GM18867 (cell line): ENCODE data around the gene NQO1.

Source experiments
- ATAC-seq: cut with Tn5 transposase; IDR thresholded peaks from one replicate; pipeline ENCODE4 v1.9.1; 2021; ENCODE audit warnings: mild to moderate bottlenecking, moderate library complexity; ENCODE audit not compliant: unreplicated experiment

The NQO1 gene

GRCh38 chr16:69707920-69708683 lies 18.3 kb downstream of the NQO1 start:
- ATAC-seq = no peak

DNA sequence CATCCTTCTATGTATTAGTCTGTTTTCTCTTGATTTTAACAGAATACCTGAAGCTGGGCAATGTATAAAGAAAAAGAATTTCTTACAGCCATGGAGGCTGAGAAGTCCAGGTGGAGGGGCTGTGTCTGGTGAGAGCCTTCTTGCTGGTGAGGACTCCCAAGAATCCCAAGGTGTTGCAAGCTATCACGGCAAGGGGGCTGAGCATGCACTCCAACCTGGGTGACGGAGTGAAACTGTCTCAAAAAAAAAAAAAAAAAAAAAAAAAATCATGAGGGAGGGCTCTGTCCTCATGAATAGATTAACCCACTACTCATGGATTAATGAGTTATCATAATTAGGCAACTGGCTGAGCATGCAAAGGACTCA lies 19.4 kb downstream of the NQO1 start:
- ATAC-seq = no peak

DNA sequence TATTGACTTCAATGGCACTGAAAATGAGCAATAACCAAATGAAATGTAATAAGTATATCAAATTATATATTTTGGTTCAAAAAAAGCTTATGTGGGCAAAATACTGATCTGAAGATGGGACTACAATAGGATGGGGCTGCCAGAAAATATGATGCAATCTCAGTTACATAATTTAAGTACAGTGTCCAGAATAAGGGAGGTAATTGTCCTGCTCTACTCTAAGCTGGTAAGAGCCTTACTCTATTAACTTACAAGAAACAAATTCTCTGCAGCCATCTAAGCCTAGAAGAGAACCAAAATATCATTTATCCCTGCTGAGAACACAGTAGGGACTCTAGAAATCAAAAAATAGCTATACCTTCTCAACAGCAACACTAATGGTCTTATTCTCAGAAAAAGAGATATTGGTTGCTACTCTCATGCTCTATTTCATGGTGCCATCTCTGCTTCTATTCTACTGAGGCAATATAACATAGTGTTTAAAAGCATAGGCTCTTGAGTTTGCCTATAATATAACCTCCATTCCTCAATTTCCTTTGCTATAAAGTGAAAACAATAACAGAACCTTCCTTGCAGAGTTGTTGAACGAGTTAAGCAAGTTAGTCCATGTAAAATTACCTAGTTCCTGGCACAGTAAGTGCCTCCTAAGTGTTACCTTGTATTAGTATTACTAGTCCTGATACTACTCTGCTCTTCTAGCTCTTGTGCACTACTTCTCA lies 19.9 kb downstream of the NQO1 start:
- no peak for ATAC-seq

- no peak for ATAC-seq
Observed at GRCh38 chr16:69703638-69704037, 22.7 kb downstream of the NQO1 start.

- no peak for ATAC-seq
Observed at GRCh38 chr16:69701866-69702265, 24.5 kb downstream of the NQO1 start.

DNA sequence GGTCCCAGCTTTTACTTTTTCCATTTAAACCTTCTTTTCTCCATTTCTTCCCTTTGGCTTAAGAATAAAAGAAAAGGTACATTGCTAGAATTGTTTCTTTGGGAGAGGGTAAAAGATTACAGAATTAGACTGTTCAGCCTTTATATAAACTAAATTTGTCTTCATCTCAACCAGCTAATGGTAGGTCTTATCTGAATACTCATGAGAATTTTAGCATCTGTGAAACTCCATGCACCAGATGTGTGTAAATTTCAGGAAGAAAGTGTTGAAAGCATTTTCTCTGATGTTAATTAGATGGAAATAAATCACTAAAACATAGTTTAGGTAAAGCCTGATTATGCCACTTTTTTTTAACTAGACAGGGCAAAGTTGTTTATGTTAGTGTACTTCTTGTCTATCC lies 24.9 kb downstream of the NQO1 start:
- no peak for ATAC-seq

- ATAC-seq = no peak
Observed at GRCh38 chr16:69699915-69700314, 26.4 kb downstream of the NQO1 start.

GRCh38 chr16:69698404-69698803 lies 28.0 kb downstream of the NQO1 start:
- ATAC-seq = no peak

DNA sequence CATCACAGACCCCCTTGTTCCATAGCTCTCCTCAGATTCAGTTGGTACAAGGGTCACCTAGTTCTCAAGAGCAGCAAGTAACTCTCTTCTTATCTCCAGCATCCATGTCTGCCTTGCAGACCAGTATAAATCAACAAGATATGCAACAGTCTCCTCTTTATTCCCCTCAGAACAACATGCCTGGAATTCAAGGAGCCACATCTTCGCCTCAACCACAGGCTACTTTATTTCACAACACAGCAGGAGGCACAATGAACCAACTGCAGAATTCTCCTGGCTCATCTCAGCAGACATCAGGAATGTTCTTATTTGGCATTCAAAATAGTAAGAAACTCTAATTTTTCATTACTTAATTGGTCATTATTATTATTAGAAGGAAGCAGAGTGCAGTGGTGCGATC lies 32.4 kb downstream of the NQO1 start:
- ATAC-seq = no peak

DNA sequence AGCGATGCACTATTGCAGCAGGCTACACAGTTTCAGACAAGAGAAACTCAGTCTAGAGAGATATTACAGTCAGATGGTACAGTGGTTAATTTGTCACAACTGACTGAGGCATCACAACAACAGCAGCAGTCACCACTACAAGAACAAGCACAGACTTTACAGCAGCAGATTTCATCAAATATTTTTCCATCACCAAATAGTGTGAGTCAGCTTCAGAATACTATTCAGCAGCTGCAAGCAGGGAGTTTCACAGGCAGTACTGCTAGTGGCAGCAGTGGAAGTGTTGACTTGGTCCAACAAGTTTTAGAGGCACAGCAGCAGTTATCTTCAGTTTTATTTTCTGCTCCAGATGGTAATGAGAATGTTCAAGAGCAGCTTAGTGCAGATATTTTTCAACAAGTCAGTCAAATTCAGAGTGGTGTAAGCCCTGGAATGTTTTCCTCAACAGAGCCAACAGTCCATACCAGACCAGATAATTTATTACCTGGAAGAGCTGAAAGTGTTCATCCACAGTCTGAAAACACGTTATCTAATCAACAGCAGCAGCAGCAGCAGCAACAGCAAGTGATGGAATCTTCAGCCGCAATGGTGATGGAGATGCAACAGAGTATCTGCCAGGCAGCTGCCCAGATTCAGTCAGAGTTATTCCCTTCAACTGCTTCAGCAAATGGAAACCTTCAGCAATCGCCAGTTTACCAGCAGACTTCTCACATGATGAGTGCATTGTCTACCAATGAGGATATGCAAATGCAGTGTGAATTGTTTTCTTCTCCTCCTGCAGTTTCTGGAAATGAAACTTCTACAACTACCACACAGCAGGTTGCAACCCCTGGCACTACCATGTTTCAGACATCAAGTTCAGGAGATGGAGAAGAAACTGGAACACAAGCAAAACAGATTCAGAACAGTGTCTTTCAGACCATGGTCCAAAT lies 34.1 kb downstream of the NQO1 start:
- no peak for ATAC-seq

GRCh38 chr16:69688589-69688988 lies 37.8 kb downstream of the NQO1 start:
- ATAC-seq = no peak

DNA sequence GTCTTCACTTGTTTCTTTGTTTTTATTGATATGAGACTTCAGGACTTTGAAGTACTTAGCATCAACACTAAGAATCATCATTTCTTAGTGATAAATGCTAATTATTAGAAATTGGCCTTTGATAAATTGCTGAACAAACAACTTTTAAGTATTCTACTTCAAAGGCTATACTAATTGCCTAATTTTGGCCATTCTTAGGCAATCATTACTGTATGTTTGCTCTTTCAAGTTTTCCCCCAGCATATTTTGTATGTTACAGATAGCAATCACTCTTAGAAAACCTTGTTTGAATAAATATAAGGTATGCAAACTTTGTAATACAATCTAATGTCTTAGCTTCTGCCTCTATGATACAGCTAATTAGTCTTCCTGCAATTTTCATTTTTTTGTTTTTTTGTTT lies 46.0 kb downstream of the NQO1 start:
- no peak for ATAC-seq

DNA sequence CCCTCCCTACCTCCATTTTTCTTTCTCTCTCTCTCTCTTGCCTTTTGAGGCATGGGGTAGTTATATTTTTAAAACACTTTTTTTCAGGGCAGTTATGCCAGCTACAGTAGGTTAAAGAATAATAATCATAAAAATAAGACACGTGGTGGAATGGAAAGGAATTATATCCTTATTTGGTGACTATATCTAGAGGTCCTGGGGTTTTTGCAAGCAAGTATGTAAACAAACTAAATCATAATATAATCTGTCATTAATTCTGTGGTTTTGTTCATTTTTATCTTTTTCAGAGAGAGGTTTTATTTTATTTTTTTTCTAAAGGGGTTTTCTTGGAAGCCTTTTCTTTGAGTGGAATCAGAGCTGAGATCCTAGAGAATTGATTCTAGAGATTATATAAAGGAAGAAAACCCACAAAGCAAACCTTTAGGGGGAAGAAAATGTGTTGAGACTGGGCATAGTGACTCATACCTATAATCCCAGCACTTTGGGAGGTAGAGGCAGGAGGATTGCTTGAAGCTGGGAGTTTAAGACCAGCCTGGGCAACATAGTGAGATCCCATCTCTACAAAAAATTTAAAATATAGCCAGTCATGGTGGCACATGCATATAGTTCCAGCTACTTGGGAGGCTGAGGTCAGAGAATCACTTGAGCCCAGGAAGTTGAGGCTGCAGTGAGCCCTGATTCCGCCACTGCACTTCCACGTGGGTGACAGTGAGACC lies 53.2 kb downstream of the NQO1 start:
- no peak for ATAC-seq

GRCh38 chr16:69672315-69672997 lies 53.9 kb downstream of the NQO1 start:
- no peak for ATAC-seq

DNA sequence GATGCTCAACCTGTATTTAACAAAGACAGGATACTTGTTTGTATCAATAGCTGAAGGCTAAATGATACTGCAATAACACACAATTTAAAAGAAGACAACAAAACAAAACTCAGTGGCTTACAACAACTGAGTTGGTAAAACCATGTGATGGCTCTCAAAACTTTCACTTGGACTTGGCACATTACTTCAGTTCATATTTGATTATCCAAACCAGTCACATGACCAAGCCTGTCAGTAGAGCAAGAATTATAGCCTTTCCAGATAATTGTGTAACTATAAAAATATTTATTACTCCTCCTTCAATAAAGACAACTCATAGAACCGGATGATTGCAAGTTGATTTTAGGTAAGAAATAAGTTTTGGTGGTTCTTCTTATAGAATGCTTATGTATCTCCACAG lies 56.8 kb downstream of the NQO1 start:
- ATAC-seq = no peak

DNA sequence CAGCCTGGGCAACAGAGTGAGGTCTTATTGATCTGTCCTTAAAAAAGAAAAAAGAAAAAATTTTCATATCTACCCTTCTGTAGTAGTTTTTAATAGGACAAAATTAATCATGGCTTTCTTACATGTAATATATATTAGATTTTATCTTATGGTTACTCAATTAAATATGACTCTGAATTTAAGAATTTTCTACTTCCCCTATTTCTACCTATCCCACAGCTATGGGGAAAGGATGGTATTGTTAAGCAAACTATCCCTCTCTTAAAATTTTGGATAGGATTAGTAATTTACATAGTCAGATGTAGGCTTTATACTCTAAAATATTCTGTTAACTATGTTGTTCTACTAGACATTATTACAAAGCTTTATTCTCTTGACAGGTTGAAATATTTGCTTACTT lies 62.5 kb downstream of the NQO1 start:
- no peak for ATAC-seq

DNA sequence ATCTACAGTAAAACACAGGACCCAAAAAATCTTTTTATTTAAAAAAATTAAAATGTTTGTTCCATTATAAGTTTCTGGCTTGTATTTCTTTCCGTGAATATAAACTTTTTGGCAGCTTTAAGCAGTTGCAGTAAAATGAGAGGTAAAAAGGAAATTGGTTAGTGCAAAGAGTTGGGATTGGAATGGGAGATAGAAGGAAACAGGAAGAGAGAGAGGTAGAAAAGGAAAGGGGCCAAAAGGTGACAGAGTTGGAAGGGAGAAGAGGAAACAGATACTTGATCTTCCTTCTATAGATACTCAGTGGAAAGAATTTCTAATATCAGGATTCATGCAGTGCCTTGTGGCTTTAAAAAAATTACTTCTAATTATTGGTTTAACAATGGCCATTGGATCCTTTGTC lies 63.5 kb downstream of the NQO1 start:
- no peak for ATAC-seq

GRCh38 chr16:69660166-69660565 lies 66.2 kb downstream of the NQO1 start:
- no peak for ATAC-seq
